Adrenal gland (tissue), 5 donors: ENCODE results near the gene TPO.

ENCODE experiments used
- POLR2A ChIP-seq, 2 donors: fragments of 450-650 bp; IDR thresholded peaks; one replicate each; pipeline ENCODE4 v1.6.1; 2017; ENCODE audit warnings: antibody characterized with exemption in 2 of 2, mild to moderate bottlenecking in 2 of 2, moderate library complexity in 1 of 2
- TF ChIP-seq, protein P1 (sequence below), 6 experiments: fragments of 450-650 bp in 4 of 6; fragments of 200-600 bp in 2 of 6; sonication (generic) in 1 of 6; IDR thresholded peaks; 1 replicate in 5 of 6; 2 replicates in 1 of 6; pipeline versions ENCODE4 v1.5.1 to v1.8.0; 2016 to 2021; ENCODE audit warnings: antibody characterized with exemption in 6 of 6, mild to moderate bottlenecking in 2 of 6, moderate library complexity in 1 of 6
- donor health status: DM: no; HTN: no; CAD: no.

DNA sequence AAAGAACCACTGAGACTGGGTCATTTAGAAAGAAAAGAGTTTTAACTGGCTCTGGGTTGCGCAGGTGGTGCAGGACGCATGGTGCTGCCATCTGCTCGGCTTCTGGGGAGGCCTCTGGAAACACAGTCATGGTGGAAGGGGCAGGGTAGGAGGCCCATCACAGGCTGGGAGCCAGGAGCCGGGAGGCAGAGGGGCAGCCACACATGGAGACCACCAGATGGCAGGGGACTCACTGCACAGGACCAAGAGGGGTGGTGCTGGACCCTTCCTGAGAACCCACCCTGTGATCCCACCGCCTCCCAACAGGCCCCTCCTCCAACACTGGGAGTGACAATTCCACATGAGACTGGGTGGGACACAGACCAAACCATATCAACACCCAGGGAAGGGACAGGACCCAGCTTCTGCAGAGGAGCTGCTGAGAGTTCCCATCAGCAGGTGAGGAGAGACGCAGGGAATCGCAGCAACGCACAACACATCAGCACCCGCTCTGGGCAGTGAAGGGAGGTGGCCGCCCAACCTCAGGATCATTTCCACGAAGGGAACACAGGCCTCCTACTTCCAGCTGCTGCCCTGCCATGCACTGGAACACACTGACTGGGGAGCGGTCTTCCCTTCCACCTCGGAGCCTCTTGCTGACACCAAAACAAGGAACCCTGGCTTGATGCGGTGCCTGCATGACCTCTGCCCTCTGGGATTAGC, 130.7 kb downstream of the TPO start:
- no peak for TF ChIP-seq POLR2A (IDR thresholded peaks at IDR 0.05)
- TF ChIP-seq, protein P1, sequence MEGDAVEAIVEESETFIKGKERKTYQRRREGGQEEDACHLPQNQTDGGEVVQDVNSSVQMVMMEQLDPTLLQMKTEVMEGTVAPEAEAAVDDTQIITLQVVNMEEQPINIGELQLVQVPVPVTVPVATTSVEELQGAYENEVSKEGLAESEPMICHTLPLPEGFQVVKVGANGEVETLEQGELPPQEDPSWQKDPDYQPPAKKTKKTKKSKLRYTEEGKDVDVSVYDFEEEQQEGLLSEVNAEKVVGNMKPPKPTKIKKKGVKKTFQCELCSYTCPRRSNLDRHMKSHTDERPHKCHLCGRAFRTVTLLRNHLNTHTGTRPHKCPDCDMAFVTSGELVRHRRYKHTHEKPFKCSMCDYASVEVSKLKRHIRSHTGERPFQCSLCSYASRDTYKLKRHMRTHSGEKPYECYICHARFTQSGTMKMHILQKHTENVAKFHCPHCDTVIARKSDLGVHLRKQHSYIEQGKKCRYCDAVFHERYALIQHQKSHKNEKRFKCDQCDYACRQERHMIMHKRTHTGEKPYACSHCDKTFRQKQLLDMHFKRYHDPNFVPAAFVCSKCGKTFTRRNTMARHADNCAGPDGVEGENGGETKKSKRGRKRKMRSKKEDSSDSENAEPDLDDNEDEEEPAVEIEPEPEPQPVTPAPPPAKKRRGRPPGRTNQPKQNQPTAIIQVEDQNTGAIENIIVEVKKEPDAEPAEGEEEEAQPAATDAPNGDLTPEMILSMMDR (IDR thresholded peaks at IDR 0.05): no peak
